Mesendoderm (in vitro differentiated cells): ENCODE data around the gene C16orf82.

ENCODE experiments used
- DNase-seq: peaks from one replicate; pipeline ENCODE4 v3.0.0; 2013
- H2AK5ac ChIP-seq: 2 replicates; pipeline ENCODE4 v1.6.1; 2013; ENCODE audit warnings: low read length, inconsistent platforms
- H2BK120ac ChIP-seq: 2 replicates; pipeline ENCODE4 v1.6.1; 2013; ENCODE audit warnings: low read depth, mild to moderate bottlenecking, low read length, moderate library complexity, mixed read lengths
- H2BK15ac ChIP-seq: replicated peaks from 2 replicates; pipeline ENCODE4 v1.6.1; 2013; ENCODE audit warnings: low read depth, mild to moderate bottlenecking, moderate library complexity
- H2BK5ac ChIP-seq: 2 replicates; pipeline ENCODE4 v1.6.1; 2013; ENCODE audit warnings: low read length, inconsistent platforms
- H3K18ac ChIP-seq: 2 replicates; pipeline ENCODE4 v1.6.1; 2013; ENCODE audit warnings: mild to moderate bottlenecking, low read length, mixed read lengths
- H3K23ac ChIP-seq: one replicate; pipeline ENCODE4 v1.6.1; 2013; ENCODE audit warnings: low read length
- H3K27ac ChIP-seq: 2 replicates; pipeline ENCODE4 v1.5.1; 2013; ENCODE audit warnings: low read depth, mild to moderate bottlenecking, inconsistent platforms, low read length, moderate library complexity
- H3K27me3 ChIP-seq: 2 replicates; pipeline ENCODE4 v1.6.1; 2013; ENCODE audit warnings: low read length, control low read depth, mild to moderate bottlenecking, inconsistent platforms; ENCODE audit not compliant: insufficient read depth, poor library complexity
- H3K36me3 ChIP-seq: 2 replicates; pipeline ENCODE4 v1.6.1; 2013; ENCODE audit warnings: low read length, inconsistent platforms; ENCODE audit not compliant: control insufficient read depth, insufficient read depth
- H3K4ac ChIP-seq: one replicate; pipeline ENCODE4 v1.6.1; 2013; ENCODE audit warnings: low read depth, mild to moderate bottlenecking, low read length, moderate library complexity
- H3K4me1 ChIP-seq: 2 replicates; pipeline ENCODE4 v1.6.1; 2013; ENCODE audit warnings: low read depth, low read length, inconsistent platforms; ENCODE audit not compliant: control insufficient read depth
- H3K4me2 ChIP-seq: 2 replicates; pipeline ENCODE4 v1.6.1; 2013; ENCODE audit warnings: low read length
- H3K4me3 ChIP-seq: 2 replicates; pipeline ENCODE4 v1.5.1; 2013; ENCODE audit warnings: mild to moderate bottlenecking, low read length
- H3K56ac ChIP-seq: one replicate; pipeline ENCODE4 v1.6.1; 2013; ENCODE audit warnings: low read length
- H3K79me1 ChIP-seq: 2 replicates; pipeline ENCODE4 v1.6.1; 2013; ENCODE audit warnings: low read length, inconsistent platforms
- H3K79me2 ChIP-seq: 2 replicates; pipeline ENCODE4 v1.6.1; 2013; ENCODE audit warnings: mild to moderate bottlenecking, low read length; ENCODE audit not compliant: control insufficient read depth, insufficient read depth
- H3K9ac ChIP-seq: 2 replicates; pipeline ENCODE4 v1.6.1; 2013; ENCODE audit warnings: low read length, inconsistent platforms
- H4K5ac ChIP-seq: one replicate; pipeline ENCODE4 v1.6.1; 2013; ENCODE audit warnings: low read length
- H4K8ac ChIP-seq: one replicate; pipeline ENCODE4 v1.6.1; 2013; ENCODE audit warnings: low read depth, mild to moderate bottlenecking, control low read depth, low read length, moderate library complexity
- WGBS: extraction: QIAGEN DNeasy Blood & Tissue Kit; methylation state at CpG from one replicate; pipeline ENCODE4 v1.1.7; 2013; ENCODE audit warnings: low lambda C conversion rate, missing lambda C conversion rate; ENCODE audit not compliant: insufficient coverage; ENCODE audit errors: extremely low coverage; 5-methylcytosine and 5-hydroxymethylcytosine counted together

The C16orf82 gene

DNA sequence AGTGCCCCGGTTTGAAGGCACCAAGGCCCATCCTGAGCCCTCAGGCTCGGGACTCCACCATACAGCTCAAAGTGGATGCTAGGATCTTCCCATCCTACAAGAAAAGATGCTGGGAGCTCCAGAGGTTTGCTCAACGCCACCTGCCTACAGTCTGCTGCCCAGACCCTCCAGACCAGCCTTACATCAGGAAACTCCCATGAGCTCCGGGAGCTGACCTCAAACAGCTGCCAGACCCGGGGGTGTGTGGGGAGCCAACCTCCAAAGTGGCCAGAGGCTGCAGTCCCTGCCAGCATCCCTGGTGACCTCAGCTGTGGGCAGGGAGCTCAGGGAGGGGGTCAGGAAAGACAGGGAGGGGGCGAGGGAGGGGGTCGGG, 43.8 kb downstream of the C16orf82 start:
- Histone ChIP-seq H3K36me3 (no peaks in the 10 kb centered on the region), H3K79me1 (no peaks in the 10 kb centered on the region), H3K79me2 (no peaks in the 10 kb centered on the region), H3K4me2 (no peak overlapping the region), H4K8ac (no peak overlapping the region), H3K27me3 (no peaks in the 10 kb centered on the region), H2AK5ac (no peak overlapping the region), H3K4me1 (no peaks in the 10 kb centered on the region), H3K4ac (no peak overlapping the region), H2BK120ac (no peak overlapping the region), H4K5ac (no peak overlapping the region), H3K4me3 (no peak overlapping the region), H3K9ac (no peak overlapping the region), H3K23ac (no peak overlapping the region), H3K18ac (no peak overlapping the region), H2BK5ac (no peak overlapping the region), H3K56ac (peak overlapping the region; percentile 74), H2BK15ac (no peak overlapping the region), H3K27ac (no peak overlapping the region)
- no CpG with 5 or more reads among the region's 7 CpGs for WGBS
- no peak for DNase-seq

DNA sequence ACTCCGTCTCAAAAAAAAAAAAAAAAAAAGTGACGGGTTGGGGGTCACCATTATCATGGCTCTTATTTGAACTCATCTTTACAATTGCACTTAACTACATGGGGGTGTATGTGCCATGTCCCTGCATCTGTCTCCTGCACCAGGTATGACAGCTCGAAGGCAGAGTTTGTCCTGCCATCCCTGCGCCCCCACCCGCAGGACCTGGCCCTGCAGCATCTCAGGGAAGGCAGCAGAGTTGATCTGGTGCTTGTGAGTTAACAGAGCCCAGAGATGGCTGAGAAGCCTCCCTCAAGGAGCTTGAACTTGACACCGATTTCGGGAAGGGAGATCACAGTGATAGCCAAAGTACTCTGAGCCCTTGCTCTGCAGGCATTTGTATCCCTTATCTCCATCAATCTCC, 44.8 kb downstream of the C16orf82 start:
- H3K18ac ChIP-seq: no peak overlapping the region
- H3K4me1 ChIP-seq: no peaks in the 10 kb centered on the region
- H3K27me3 ChIP-seq: no peaks in the 10 kb centered on the region
- H4K5ac ChIP-seq: no peak overlapping the region
- no peak overlapping the region for H3K4me3 ChIP-seq
- H3K79me1 ChIP-seq: no peaks in the 10 kb centered on the region
- no peak overlapping the region for H3K27ac ChIP-seq
- no peak overlapping the region for H4K8ac ChIP-seq
- no peak overlapping the region for H3K9ac ChIP-seq
- H3K4ac ChIP-seq: no peak overlapping the region
- no peaks in the 10 kb centered on the region for H3K36me3 ChIP-seq
- no peak overlapping the region for H3K4me2 ChIP-seq
- H2BK15ac ChIP-seq: no peak overlapping the region
- H3K23ac ChIP-seq: no peak overlapping the region
- peak; percentile 53 for DNase-seq
- WGBS: no CpG with 5 or more reads among the region's 7 CpGs
- H2BK120ac ChIP-seq: no peak overlapping the region
- no peak overlapping the region for H3K56ac ChIP-seq
- H3K79me2 ChIP-seq: no peaks in the 10 kb centered on the region
- no peak overlapping the region for H2AK5ac ChIP-seq
- no peak overlapping the region for H2BK5ac ChIP-seq

DNA sequence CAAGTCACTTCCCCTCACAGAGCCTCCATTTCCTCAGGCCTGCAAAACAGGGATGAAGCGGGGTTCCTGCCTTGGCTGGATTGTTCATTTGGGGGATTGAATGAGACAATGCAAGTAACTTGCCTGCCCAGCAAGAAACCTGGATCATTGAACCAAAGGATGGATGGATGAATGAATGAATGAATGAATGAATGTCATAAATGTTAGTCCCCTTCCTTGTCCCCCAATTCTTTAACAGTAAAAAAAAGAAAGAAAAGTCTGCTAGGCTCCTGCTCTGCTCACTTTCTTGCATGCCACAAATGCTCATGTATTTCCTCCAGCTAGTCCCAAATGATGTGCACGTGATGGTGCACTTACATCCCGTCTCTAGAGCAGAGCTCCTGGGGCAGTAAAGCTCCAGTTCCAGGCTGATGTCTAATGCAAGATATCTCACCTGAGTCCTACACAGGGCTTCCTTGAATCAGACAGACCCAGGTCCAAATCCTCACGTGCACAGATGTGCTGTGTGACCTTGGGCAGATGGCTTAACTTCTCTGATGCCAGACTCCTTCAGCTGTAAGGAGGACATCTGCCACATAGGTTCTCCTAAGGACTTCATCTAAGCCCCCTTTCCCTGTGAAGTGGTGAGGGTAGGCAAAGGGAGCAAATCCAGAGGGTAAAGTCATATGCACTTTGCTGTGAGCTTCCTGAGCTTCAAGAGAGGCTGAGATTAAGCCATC, 45.5 kb downstream of the C16orf82 start:
- Histone ChIP-seq H2BK120ac (no peak overlapping the region), H3K4me2 (no peak overlapping the region), H3K4me1 (no peaks in the 10 kb centered on the region), H3K79me1 (no peaks in the 10 kb centered on the region), H3K23ac (no peak overlapping the region), H2AK5ac (no peak overlapping the region), H2BK15ac (no peak overlapping the region), H3K18ac (no peak overlapping the region), H4K5ac (no peak overlapping the region), H3K9ac (no peak overlapping the region), H3K4ac (no peak overlapping the region), H3K56ac (no peak overlapping the region), H3K27ac (no peak overlapping the region), H4K8ac (no peak overlapping the region), H3K79me2 (no peaks in the 10 kb centered on the region), H3K36me3 (no peaks in the 10 kb centered on the region), H3K4me3 (no peak overlapping the region), H2BK5ac (no peak overlapping the region), H3K27me3 (no peaks in the 10 kb centered on the region)
- DNase-seq: no peak
- WGBS: no CpG with 5 or more reads among the region's 4 CpGs

DNA sequence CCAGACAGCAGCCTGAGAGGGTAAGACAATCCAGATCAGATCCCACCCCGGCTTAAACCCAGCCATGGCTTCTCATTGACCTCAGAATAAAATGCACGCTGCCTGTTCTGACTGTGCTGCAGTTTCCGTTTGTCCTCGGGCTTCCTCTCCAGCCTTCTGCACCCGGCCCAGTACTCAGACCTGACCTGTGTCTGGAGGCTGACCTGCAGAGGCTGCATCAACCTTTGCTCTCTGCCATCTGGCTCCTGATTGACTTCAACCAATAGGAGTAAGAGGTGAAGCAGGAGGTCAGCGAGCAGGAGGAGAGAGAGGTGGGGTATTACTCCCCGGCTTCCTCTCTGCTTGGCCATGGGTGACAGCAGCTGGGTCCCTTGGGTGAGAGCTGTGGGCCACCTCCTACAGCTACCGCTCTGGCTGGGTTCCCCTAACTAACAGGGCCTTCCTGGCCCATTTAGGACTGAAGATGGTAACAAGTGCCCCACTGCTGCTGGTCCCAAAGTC, 46.7 kb downstream of the C16orf82 start:
- no peak overlapping the region for H2BK5ac ChIP-seq
- no peak overlapping the region for H3K4ac ChIP-seq
- H3K36me3 ChIP-seq: no peaks in the 10 kb centered on the region
- no peak for DNase-seq
- no peak overlapping the region for H3K18ac ChIP-seq
- H3K4me1 ChIP-seq: no peaks in the 10 kb centered on the region
- H3K27me3 ChIP-seq: no peaks in the 10 kb centered on the region
- H3K56ac ChIP-seq: no peak overlapping the region
- no peak overlapping the region for H4K5ac ChIP-seq
- no peak overlapping the region for H2AK5ac ChIP-seq
- no peak overlapping the region for H2BK15ac ChIP-seq
- H3K79me2 ChIP-seq: no peaks in the 10 kb centered on the region
- H3K4me2 ChIP-seq: no peak overlapping the region
- no peak overlapping the region for H3K27ac ChIP-seq
- H2BK120ac ChIP-seq: no peak overlapping the region
- no peak overlapping the region for H3K9ac ChIP-seq
- no peaks in the 10 kb centered on the region for H3K79me1 ChIP-seq
- WGBS: no CpG with 5 or more reads among the region's 8 CpGs
- no peak overlapping the region for H4K8ac ChIP-seq
- no peak overlapping the region for H3K23ac ChIP-seq
- H3K4me3 ChIP-seq: no peak overlapping the region

DNA sequence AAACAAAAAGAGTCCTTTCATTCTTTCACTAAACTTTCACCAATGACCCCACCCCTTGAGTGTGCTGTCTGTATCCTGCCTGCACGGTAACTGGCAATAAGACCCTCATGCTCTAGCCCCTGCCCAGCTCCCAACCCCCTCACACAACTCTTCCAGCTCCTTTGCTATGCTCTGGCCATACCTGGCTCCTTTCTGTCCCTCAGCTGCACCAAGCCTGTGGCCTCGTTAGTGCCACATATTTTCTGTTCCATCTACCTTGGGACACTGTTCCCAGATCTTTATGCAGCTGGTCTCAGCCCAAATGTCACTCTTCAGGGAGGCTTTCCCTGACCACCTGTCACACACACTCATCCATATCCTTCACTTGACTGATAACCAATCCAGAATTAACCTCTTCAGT, 47.3 kb downstream of the C16orf82 start:
- H4K8ac ChIP-seq: no peak overlapping the region
- H3K79me1 ChIP-seq: no peaks in the 10 kb centered on the region
- no peak overlapping the region for H3K9ac ChIP-seq
- no peak overlapping the region for H2BK15ac ChIP-seq
- no peak overlapping the region for H2AK5ac ChIP-seq
- H3K36me3 ChIP-seq: no peaks in the 10 kb centered on the region
- H3K23ac ChIP-seq: no peak overlapping the region
- no peak overlapping the region for H3K56ac ChIP-seq
- H3K4me3 ChIP-seq: no peak overlapping the region
- no peak for DNase-seq
- no peak overlapping the region for H2BK5ac ChIP-seq
- H3K27ac ChIP-seq: no peak overlapping the region
- H3K27me3 ChIP-seq: no peaks in the 10 kb centered on the region
- no CpG with 5 or more reads among the region's 2 CpGs for WGBS
- H3K4me2 ChIP-seq: no peak overlapping the region
- H2BK120ac ChIP-seq: no peak overlapping the region
- H3K18ac ChIP-seq: no peak overlapping the region
- no peaks in the 10 kb centered on the region for H3K79me2 ChIP-seq
- H4K5ac ChIP-seq: no peak overlapping the region
- no peak overlapping the region for H3K4ac ChIP-seq
- no peaks in the 10 kb centered on the region for H3K4me1 ChIP-seq

DNA sequence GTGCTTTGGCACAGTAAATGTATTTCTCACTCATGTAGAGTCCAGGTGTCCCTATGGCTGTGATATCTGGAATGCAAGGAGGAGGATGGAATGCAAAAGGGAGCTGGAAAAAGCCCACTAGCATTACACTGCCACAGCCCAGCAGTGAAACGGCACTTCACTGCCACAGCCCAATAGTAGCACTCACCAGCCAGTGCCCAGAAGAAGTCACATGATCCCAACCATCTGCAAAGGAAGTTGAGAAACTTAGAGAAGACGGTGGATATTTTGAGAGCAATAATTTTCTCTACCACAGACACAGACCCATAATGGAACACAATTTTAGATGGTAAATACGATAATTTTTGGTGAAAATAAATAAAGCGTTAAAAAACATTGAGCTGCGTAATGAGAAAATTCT, 51.8 kb downstream of the C16orf82 start:
- no peak overlapping the region for H3K4me3 ChIP-seq
- H3K79me2 ChIP-seq: no peaks in the 10 kb centered on the region
- no peaks in the 10 kb centered on the region for H3K4me1 ChIP-seq
- no peak overlapping the region for H2BK120ac ChIP-seq
- H3K27me3 ChIP-seq: no peaks in the 10 kb centered on the region
- H3K18ac ChIP-seq: no peak overlapping the region
- H2BK5ac ChIP-seq: no peak overlapping the region
- no peak overlapping the region for H3K23ac ChIP-seq
- no peak overlapping the region for H2AK5ac ChIP-seq
- no peak overlapping the region for H2BK15ac ChIP-seq
- H4K5ac ChIP-seq: no peak overlapping the region
- no peak overlapping the region for H4K8ac ChIP-seq
- H3K36me3 ChIP-seq: no peaks in the 10 kb centered on the region
- no peak overlapping the region for H3K56ac ChIP-seq
- H3K9ac ChIP-seq: no peak overlapping the region
- H3K4ac ChIP-seq: no peak overlapping the region
- no CpG with 5 or more reads among the region's 5 CpGs for WGBS
- no peak overlapping the region for H3K27ac ChIP-seq
- DNase-seq: no peak
- no peak overlapping the region for H3K4me2 ChIP-seq
- H3K79me1 ChIP-seq: no peaks in the 10 kb centered on the region
